ENCODE measurements around the gene SREBF1.

The SREBF1 gene

DNA sequence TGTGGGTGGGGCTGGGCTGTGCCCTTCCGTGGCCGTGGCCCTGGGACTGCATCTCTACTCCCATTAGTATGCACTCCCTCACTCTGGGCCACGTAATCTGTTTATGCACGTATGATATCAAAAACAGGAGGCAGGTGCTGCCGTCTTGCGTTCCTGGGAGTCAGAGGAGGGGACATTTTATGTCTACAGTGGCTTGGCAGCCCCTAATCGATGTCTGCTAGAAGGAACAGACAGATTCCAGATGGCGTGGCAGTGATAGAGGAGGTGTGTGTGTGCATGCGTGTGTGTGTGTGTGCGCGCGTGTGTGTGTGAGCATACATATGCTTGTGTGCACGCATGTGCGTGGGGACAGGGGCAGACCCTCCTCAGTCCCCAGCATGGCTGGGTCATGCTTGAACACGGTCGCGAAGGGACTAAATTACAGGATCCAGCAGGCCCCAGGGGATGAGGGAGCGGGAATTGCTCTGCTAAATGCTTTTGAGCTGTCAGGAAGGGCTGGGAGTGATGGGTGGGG, 44.7 kb downstream of the SREBF1 start:
- DNase-seq = peak; percentile 39

- DNase-seq = no peak
Observed at GRCh38 chr17:17790637-17791464, 45.9 kb downstream of the SREBF1 start.

- no peak for DNase-seq
Observed at GRCh38 chr17:17789828-17790636, 46.8 kb downstream of the SREBF1 start.

GRCh38 chr17:17789410-17789809, 47.4 kb downstream of the SREBF1 start:
- no peak for DNase-seq

GRCh38 chr17:17788967-17789366, 47.8 kb downstream of the SREBF1 start:
- DNase-seq = no peak

GRCh38 chr17:17787568-17787967, 49.2 kb downstream of the SREBF1 start:
- DNase-seq = no peak

GRCh38 chr17:17786998-17787397, 49.8 kb downstream of the SREBF1 start:
- no peak for DNase-seq

DNA sequence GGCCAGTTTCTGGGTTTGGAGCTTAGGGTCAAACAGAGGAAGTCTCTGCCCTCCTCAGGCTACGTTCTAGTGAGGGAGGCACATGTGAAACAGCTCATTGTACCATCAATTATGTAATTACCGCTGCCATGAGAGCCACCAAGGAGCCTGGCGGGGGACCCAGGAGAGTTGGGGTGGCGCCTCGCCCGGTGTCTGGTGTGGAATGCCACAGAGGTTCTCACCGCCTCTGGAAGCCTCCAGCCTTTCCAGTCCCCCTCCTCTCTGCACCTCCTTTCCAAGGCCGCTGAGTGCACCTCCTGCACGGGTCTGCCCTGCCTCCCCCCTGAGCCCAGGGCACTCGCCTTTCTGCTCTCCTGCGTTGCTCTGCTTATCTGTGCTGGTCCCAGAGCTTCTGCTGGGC, 51.4 kb downstream of the SREBF1 start:
- no peak for DNase-seq

DNA sequence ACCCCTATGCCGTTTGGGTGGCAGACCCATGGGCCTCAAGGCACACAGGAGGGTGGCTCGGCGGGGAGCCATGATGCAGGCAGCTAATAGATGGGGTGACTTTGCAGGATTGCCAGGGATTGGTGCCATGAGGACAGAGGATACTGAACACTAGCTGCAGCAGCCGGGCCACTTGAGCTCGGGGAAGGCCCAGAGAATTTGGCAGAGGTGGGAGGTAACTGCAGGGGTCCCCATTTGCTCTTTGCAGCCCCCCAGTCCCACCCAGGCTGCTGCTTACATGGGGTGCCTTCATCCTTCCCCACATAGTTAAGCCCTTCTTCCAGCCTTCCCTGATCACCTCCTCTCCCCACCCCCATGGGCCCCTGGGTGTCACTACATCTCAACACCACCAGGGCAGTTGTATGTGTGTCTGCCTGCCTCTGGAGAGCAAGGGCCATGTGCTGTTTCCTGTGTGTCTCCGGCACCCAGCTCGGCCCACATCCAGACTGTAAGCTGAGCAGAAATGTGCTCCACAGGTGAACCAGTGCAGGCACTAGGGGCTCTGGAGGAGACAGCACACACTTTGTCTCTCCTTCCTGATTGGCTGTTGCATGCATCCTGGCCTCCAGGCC, 52.0 kb downstream of the SREBF1 start:
- DNase-seq = peak; percentile 41

DNA sequence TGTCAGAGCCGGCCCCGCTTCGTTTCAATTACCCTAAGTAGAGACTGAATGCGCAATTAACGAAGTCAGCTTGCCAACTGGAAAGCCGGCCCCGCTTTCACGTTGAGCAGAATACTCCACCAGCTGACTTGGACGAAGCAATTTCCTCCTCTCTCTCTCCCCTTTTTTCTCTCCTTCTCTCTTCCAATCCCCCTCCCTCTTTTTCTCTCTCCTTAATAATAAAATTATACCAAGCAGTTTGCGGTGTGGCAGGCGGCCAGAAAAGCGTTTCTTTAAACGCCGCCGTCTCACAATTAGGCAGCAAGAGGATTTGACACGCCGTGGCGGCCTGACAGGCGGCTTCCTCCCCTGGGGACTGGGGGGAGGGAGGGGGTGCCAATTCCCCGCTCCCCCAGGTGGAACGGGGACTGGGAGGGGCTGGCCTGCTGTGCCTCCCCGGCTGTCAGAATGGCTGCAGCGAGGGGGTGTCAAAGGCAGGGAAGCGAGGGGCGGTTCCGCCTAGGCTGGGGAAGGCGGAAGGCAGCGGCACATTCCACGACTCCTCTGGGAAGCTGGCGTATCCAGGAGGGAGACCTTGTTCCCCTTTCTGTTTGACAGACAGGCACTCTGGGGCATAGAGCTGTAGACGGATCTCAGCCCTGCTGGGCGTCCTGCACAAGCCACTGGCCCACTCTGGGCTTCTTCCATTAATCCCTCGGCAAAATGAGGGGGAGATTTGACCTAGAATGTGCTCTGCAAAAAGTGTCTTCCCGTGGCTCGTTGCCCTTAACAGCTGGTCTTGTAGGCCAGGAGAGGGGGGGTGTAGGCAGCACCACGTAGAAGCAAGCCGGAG, 52.7 kb downstream of the SREBF1 start:
- DNase-seq = peak; percentile 62

DNA sequence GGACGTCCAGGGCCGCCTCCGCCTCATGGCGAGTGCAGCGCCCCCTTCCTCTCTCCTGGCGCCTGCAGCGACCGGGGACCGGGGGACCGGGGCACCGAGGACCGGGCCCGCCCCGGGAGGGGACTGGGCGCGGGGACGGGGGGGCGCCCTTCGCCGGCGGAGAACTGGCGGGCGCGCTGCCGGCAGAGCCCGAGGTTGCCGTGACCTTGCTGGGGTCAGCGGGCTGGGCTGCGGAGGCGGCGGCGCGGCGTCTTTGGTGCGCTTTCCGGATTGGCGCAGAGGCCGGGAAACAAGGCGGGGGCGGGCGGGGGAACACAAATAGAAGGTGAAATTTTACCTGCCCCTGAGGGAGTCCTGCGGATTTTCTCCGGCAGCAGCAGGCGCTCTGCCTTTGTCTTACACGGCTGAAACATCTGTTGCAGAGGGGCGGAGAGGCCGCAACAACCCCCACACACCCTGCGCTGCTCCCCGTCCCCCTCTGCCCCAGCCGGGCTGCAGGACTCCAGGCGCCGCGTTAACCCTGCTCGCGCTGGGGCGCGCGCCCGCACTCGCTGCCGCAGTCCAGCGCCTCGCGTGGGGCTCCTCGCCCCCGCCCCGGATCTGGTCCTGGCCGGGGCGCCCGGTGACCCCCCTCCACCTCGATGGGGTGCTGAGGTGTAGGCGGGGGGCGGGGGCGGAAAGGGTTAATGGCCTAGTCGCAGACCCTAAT, 53.5 kb downstream of the SREBF1 start:
- DNase-seq = peak; percentile 78

- peak; percentile 26 for DNase-seq
Observed at GRCh38 chr17:17782523-17783115, 54.2 kb downstream of the SREBF1 start.

DNA sequence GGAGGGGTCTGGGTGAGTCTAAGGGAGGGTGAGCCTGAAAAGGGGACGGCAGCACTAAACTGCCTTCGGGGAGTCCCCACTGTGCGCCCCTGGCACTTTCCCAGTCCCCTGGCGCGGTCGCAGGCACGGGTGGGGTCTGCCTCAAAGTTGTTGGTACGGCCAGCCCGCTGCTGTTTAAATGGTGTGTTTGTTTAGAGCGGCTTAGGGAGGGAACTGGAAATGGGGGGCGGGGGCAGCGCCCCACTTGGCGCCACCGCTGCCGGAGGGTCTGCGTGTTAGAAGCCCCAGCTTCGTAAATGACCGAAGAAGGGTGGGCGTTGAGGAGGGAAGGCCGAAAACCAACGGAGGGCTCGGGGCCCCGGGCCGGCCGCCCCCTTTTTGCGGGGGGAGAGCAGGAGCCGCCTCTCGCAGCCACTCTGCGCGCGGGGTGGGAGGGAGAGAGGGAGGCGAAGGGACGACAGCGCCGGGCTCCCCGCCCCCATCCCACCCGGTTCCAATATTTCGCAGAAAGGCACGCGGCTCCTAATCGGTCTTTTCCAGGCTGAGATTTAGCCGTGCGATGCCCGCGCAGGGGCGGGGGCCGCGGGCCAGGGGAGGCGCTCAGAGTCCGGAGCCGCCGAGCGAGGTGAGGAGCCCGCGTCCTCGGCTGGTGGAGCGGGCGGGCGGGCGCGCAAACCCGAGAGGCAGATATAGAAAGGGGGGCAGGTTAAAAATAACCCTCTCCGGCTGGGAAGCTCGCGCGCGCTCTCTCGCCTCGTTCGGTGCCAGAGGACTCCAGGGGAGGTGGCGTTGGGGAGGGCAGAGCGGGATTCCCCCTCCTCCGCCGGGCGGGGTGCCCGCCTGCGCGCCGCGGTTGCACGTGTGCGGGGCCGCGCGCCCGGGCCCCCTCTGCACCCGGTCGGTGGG, 54.9 kb downstream of the SREBF1 start:
- DNase-seq = peak; percentile 47

DNA sequence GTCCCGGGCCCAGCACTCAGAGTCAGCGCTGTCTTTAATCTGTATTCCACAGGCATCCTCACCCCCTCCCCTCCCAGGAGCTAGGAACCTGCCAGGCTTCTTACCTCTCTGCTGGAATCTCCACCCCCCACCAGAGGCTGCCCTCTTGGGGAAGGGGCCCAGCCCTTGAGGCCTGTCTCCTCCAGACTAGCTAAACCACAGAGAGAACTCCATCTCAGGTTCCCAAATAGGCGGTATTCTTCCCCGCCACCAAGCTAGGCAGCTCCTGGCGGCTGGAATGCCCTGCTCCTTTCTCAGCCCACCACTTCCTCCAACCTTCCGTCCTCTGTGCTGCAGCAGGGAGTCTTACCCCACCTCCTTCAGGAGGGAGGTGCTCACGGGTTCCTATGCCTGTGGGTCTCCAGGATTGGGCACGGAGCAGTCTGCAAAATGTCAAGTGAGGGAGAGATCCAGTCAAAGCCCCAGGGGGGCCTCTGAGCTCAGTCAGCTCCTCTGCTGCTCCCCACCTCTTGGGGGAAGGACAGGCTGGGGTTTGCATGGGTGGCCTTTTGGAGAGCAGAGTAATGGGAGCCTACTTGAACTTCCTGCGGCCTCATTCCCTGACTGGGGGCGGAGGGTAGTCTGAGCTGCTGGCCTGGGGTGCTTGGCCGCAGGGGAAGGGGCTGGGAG, 55.7 kb downstream of the SREBF1 start:
- DNase-seq = no peak

DNA sequence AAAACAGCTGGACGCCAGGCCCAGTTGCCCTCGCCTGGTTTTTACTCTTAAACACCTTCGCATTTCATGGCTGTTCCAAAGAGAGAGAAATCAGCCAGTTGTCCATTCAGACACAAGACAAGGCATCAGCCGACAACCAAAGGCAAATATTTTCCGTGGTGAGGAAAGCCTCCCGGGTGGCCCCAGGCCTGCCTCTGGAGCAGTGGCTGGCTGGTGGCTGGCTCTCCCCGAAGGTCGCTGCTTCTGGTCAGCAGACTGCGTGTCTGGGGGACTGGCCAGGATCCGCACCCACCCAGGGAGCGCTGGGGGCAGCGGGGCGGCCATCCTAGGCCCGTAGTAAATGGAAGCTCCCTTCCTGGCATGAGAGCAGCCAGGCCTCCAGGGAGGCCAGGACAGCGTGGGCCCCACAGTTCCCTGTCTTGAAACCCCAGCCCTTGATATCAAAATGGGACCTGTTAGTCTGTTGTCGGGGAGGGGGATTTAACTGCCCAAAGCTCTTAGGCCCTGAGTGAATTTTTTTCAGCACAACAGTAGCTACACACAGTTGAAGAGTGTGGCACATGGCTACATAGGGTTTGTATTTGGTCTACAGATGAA, 57.7 kb downstream of the SREBF1 start:
- DNase-seq = no peak

DNA sequence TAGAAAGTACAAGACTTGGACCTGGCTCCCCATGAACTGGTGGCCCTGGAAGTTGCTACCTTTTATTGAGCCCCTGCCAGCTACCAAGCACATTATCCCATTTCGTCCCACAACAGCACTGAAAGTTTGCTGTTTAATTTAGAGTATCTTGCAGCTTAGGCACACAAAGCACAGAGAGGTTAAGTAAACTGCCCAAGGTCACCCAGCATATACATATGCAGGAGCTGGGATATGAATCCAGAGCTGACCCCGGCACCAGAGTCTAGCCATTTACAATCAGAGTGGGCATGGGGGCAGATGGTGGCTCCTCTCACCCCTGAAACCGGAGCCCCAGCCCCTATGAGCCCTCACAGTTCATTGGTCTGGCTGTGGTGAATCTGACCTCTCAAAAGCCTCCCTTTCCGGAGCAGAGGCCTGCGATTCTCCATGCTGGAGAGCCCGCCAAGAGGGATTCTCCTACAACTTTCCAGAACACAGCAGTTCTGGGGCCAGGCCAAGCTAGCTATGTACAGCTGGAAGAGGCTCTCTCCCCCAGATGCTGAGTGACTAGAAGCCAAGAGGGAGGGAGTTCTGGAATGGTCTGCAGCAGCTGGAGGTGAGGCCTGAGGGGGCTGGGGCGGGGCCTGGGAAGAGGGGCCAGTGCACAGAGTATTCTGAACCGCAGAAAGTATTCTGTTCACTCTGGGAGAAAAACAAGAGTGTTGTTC, 58.3 kb downstream of the SREBF1 start:
- DNase-seq = no peak

DNA sequence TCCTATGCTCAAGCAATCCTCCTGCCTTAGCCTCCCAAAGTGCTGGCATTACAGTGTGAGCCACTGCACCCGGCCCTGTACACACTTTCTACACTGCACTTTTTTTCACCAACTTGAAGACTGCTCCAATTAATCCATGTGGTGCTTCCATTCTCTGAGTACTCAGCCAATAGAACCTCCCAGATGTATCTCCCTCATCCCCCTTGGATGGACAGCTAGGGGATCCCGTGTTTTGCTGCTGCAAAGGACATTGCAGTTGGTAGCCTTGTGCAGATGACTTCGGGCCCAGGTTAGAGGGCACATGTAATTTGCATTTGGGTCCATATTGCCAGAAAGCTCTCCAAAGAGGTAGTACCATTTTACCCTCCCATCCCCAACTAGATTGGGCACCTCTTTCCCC, 59.9 kb downstream of the SREBF1 start:
- DNase-seq = no peak

Measured in CD4-positive, alpha-beta T cell treated with Interleukin-17A for 4 hours (primary cell).